ENCODE results near the gene BICRAL.
A peak's percentile ranks its signal among the peaks of the same experiment; 100 is the strongest.
"Not testable (repeated sequence)": the region's sequence is repeated elsewhere in the genome, so short reads cannot be mapped to it uniquely, and the experiment has no call there.

The BICRAL gene

DNA sequence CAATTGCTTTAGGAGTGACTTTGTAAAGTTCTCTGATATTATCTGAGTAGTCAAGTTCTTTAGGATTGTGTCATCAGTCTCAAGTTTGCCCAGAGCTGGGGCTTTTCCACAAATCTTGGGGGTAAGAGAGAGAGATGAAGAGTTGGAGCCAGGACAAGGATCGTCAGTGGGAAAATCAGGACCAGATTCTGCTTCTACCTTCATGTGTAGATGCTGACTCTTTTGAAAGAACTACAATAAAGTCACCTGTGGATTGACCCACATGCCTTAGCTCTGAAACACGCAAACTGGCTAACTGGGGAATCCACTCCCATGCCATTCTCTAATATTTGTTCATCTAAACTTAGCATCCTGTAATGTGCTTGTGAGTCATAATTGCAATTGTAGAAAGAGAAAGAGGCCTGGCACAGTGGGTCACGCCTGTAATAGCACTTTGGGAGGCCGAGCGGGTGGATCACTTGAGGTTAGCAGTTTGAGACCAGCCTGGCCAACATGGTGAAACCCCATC lies 15.6 kb upstream of the BICRAL start:
- no peak for DNase-seq

DNA sequence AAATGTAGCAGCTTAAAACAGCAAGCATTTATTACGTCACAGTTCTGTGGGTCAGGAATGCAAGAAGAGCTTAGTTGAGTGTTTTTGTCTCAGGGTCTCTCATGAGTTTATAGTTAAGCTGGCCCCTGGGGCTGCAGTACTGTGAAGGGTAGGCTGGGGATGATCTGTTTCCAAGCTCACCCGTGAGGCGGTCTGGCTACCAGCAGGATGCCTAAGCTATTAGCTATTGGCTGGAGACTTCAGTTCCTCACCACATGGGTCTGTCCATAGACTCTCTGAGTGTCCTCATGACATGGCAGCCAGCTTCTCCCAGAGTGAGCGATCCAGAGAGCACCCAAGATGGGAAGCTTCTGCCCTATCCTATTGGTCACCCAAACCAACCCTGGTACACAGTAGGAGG lies 12.8 kb upstream of the BICRAL start:
- DNase-seq: no peak

DNA sequence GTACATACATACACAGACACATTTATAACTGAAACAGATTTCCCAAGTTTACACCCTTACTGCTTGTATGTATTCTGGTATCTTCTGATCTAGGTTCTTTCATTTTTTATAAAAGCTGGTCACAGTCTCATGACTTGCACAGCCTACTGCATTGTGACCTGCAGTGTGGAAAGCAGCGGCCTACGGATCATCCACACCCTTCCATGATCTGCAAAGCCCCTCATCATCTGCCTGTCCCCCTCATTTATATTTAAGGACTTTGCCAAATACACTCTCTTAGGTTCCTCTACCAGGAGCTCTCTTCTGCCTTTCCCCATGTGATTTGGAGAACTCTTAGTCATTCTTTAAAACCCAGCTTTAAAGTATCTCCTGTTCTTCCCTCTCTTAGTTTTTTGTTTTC lies 12.0 kb upstream of the BICRAL start:
- no peak for DNase-seq

DNA sequence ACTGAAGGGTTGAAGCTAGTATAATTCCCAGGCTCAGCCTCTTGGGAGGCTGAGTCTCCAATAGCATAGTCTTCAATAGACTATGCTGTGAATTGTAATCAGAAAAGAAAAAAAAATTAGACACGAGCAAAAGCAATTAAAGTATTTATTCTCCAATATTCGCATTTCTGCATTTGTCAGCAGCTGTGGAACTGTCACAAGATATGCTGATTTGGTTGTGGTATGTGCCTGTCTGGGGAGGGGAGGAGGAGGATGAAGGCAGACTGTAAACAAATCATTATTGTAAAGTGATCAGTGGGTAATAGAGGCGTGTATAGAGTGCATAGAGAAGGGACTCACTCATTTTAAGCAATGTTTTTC lies 10.1 kb upstream of the BICRAL start:
- no peak for DNase-seq

DNA sequence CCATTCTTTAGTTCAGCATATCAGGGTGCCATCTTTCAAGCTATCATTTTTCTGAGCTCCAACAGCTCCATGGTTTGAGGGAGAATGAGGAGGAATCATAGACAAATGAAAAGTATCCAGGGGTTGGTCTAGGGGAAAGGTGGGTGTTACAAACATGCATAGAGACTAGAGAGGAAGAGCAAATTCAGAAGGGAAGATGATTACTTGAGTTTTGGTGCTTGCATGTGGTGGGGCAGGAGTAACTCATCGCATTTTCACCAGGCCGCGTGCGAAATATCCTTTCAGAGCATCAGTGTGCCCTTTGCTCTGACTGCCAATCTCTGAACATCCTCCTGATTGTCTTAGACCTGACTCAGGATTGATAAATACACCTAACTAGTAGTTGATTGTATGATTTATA lies 7.7 kb upstream of the BICRAL start:
- no peak for DNase-seq

DNA sequence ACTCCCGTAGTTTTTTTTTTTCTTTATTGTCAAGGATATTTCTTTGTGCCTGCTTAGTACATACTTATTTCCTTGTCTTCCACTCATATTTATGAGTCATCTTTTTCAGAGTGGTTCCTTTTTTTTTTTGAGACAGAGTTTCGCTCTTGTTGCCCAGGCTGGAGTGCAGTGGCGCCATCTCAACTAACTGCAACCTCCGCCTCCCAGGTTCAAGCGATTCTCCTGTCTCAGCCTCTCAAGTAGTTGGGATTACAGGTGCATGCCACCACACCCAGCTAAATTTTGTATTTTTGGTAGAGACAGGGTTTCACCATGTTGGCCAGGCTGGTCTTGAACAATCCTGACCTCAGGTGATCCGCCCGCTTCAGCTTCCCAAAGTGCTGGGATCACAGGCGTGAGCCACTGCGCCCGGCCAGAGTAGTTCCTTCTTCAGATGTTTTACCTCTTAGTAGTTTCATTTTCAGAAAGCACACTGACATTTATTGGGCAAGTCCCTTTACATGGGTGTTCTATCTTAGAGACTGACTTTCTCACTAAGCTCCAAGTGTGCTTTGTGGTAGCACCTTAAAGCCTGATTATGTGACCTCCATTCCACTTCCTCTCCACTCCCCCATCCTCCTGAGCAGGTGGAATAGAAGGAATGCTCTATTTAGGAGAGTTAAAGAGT lies 6.9 kb upstream of the BICRAL start:
- DNase-seq: not testable (repeated sequence)

DNA sequence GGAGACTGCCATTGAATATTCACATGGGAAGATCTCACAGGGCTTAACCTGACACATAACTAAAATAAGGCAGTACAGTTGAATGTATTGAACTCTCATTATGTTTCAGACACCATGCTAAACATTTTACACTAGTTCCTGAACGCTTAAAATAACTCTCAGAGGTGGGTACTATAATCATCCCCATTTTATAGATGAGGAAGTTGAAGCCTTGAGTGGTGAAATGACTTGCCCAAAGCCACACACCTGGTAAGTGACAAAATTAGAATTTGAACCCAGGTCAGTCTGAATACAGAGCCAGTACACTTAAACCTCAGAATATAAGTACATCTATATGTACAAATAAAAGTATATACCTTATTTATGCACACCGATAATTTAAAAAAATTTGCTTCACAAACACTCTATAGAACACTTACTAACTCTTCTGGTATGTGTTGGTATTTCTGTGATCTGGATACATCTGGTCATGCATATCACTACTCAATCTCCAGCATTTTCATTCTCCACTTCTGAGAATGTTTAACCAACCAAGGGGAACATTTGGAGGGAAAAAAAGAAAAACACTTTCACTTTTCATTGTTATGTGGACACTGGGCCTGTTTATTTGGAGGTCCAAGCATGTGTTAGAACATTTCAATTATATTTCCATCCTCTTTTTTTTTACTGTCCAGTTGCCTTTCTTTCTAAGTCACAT lies 4.6 kb upstream of the BICRAL start:
- no peak for DNase-seq

DNA sequence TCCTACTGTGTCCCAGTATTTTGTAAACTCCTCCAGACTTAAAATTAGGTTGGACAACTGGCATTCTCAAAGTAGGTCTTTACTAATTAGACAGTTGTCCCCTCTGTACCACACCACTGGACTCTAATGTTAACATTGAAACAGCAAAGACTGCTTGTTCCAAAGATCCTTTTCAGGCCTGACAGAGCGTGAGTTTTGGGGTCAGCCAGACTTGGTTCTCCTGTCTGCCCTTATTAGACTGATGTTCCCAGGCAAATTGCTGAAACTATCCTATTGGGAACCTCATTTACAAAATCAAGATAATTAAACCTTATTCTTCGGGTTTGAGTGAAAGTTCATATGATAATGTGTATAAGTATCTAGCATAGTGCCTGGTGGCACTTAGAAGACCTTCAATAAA lies 3.7 kb upstream of the BICRAL start:
- DNase-seq: no peak

DNA sequence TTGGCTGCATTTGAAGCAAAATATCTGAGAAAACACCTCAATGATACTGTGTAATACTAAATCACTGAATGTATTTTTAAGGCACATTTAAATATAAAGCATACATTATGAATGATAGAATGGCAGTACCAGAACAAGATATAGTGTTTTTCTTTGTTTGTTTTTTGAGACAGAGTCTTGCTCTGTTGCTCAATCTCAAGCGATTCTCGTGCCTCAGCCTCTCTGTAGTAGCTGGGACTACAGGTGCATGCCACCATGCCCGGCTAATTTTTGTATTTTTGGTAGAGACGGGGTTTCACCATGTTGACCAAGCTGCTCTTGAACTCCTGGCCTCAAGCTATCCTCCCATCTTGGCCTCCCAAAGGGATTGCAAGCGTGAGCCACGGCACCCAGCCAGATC lies 2.3 kb upstream of the BICRAL start:
- no peak for DNase-seq

DNA sequence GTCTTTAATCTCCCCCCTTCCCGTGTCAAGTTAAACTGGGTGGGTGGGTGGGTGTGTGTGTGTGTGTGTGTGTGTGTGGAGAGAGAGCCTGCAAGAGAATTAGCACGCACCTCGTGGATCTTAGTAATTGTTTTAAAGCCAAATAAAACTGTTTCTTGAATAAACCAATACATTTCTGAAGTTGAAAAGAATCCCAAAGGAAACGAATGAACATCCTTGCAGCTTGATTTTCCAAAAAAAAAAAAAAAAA lies 381 bp upstream of the BICRAL start:
- DNase-seq: no peak

DNA sequence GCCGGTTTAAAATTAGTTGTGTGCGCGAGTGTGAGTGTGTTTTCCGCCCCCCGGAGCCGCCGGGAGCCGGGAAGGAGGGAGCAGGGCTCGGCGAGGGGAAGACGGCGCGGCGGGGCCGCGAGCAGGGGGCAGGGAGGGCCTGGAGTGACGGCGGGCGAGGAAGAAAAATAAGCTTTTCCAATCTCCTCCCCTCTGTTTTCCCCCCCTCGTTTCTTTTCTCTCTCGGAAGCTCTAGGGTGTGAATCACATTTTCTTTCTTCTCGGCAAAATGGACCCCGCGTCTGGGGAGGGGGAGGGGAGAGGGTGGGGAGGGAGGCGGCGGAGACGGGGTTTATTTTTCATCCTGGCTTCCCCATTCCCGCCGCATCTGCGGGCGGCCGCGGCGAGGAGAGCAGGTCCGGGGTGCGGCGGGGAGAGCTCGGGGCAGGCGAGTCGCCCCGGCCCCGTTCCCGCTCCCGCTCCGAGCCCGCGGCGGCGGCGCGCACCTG lies 881 bp downstream of the BICRAL start:
- DNase-seq: peak; percentile 63

DNA sequence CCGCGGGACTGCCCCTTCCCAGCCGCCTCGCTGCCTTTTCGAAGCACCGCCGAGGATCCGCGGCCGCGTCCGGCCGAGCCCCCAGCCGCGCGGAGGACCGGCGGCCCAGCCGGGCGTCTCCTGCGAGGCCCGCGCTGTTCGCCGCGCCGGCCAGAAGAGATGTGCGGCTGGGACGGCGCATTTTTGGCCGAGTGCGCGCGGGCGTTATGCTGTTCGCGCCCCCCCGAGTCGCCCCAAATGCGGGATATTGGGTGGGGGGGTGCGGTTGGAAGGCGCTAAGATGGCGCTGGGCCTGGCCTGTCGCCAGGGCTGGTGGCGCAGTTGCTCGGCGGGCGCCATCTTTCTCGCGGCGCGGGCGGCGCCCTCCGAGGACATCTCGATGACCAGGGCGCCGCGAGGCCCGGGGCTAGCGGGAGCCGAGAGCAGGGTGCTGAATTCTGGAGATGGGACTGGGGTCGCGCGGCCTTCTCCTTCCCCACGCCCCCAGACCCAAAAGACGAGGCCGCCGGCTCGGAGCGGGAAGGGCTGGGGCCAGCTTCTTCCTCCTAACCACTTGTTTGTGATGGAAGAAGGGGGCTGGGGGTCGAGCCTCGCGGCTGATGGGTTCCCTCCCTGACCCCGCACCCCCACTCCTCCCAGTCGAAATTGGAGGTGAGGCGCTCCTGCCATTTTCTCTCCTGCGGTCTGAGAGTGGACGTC lies 1.5 kb downstream of the BICRAL start:
- DNase-seq: no peak

DNA sequence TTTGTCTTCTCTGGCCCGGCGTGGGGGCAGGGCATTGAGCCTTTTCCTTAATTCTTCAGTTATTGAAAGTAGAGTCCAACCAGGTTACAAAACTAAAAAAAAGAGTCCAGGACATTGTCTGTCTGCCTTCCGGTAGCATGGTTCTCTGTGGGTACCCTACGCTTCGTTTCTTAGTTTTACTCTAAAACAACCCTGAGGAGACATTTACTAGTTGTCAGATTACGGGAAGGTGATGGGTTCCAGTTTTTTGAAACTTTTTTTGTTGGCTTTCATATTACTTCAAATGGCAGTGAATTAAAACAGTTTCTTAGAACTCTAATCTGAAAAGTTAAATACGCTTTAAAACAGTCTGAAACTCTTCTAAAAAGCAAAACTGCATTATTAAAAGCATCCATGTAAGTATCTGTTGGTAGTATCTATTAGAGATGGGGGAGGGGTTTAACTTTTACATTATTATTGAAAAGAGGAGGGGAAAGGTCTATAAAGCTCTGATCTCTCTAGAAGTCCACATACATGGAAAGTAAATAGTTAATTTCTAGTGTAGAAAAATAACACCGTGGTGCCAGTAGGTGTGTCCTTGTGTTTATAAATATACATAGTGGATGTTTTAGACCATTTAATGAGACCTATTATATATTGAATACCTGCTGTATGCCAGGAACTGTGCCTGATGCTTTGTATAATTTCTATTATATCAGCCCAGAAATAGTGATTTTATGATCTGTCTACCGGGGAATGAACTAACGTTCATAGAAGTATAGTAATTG lies 2.2 kb downstream of the BICRAL start:
- no peak for DNase-seq

DNA sequence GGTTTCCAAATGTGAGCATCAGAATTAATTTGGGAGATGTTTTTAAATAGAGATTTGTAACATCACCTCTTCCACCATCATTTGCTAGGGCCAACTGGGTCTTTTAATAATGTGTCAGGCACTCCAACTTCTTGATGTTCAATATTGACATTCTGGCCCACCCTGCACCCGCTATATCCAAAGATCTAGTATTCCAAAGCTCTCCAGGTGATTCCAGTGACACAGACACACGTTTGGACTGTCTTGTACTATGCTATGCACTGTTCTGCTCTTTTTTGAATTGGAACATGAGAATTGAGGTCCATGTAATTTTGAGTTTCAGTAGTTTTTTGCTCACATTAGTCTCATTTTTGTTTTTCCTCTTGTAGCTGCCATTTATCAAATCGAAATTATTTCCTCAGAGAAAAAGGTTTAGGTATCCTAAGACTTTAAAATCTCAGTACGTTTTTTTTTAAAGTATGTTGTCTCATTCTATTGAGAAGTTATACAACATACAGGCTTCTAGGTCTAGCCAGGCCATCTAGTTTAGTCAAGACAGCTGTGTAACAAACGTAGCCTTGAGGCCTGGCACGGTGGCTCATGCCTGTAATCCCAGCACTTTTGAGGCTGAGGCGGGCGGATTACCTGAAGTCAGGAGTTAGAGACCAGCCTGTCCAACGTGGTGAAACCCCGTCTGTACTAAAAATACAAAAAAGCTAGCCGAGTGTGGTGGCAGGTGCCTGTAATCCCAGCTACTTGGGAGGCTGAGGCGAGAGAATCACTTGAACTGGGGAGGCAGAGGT lies 3.1 kb downstream of the BICRAL start:
- DNase-seq: no peak

DNA sequence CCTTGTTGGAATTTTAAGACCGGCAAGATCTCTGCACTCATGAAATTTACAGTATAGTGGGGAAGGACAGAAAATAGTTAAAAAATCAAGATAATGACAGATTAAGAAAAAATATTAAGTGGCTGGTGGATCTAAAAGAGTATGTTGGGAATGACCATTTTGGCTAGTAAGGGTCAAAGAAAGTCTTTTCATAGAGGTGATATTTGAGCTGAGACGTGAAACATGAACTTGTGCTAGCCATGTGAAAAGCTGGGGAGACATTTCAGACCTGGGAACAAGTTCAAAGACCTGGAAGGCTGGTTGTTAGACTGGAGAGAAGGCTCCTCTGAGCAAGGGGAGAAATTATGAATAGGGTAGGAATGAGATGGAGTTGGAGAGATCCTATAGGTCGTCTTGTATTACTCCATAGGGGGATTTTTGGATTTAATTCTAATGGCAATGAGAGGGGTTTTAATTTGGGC lies 4.7 kb downstream of the BICRAL start:
- DNase-seq: no peak

DNA sequence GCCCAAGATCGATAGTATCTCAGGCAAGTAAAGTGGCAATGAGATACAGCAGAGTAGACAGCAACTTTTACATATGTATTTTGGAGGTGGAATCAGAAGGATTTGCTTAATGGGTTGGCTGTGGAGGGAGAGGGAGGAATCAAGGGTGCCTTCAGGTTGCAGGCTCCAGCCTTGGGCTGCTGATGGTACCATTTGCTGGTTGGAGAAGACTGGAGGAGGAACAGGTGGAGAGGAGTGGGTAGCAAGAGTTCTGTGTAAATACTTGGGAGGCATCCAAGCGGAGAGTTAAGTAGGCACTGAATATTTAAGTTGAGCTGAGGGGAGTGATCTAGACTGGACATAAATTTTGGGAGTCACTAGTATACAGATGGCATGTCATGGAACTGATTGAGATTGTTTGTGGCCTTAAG lies 5.2 kb downstream of the BICRAL start:
- peak; percentile 95 for DNase-seq

DNA sequence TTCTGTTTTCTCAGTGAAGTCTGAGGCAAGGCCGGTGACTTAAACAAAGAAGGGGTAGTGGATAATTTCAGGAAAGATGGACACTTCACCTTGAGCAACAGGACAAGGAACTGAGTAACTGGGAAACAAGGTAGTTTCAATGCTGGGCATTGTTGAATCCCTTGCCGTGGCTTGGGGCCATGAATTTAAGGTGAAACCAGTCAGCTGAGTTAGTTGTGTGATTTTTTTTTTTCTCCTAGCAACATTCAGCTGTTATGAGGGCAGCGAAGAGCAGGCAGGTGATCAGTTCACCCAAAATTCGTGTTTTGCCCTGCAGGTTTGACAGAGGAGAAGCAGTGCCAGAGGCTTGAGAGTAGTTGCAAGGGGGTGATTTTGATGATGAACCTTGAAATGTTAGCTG lies 6.8 kb downstream of the BICRAL start:
- DNase-seq: no peak

DNA sequence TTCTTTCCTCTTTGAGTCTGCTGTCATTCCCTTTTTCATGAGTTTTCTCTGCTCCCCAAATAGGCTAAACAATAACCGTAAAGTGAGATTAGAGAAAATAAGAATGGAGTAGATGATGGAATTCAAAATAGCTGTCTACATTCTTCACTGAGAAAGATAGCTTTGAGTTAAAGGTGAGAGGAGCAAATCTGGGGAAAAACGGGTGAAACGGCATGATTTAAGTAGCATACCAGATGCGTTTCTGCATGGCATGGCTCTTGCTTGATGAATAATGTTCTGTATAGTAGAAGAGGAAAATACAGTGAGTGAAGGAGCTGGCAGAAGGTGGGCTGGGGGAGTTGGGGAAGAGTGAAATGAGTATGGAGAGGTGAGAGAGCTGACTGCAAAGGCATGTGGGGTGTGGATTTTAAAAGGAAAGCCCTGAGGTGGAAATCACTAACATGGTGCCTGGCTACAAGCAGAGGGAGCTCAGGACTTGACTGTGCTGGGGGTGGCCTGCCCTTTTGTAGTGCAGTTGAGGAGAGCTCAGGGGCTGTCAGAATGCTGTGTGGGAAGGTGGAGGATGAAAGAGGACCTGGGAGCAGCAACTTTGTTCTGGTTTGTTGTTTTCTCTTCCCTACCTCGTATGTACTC lies 8.8 kb downstream of the BICRAL start:
- DNase-seq: no peak

DNA sequence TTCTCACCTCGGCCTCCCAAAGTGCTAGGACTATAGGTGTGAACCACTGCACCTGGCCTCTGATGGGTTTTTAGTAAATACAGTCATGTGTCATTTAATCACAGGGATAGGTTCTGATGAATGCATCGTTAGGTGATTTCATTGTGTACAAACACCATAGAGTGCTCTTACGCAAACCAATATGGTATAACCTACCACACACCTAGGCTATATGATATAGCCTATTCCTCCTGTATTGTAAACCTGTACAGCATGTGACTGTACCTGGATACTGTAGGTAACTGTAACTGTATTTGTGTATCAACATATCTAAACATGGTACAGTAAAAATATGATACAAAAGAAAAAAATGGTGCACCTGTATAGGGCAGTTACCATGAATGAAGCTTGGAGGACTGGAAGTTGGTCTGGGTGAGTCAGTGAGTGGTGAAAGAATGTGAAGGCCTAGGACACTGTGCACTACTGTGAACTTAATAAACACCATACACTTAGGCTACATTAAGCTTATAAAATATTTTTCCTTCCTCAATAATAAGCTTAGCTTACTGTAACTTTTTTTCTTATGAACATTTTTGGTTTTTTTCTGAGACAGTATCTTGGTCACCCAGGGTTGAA lies 10.0 kb downstream of the BICRAL start:
- no peak for DNase-seq

DNA sequence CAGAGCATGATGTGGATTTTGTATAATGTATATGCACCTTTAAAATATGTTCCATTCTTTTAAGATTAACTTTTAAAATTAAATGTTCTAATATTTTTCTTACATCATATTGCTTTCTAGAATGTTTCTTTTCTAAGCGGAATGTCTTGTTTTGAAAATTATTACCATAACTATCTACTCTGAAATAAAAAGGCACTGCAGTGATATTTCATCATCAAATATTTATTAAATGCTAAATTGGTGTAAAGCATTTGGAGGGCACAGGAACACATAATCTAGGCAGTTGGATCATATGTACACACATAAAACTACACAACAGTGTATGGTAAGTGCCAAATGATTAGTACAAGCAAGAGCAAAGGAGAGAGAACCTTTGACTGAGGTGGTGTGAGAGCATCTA lies 13.8 kb downstream of the BICRAL start:
- DNase-seq: no peak

DNA sequence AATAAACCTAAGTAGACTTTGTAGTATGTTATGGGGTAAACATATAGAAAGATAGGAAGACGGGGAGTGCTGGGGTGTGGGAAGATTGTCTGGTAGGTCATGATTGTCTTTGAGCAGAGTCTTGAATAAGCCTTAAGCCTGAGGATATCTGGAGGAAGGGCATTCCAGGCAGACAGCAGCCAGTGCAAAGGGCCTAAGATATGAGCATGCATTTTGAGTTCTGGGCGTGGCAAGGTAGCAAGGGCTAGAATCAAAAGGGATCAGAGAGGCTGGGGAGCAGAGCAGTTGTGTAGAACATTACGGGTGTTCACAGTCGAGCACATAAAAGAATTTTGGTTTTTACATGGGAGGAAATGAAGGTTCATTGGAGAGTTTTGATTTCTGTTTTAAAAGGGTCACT lies 14.3 kb downstream of the BICRAL start:
- no peak for DNase-seq

DNA sequence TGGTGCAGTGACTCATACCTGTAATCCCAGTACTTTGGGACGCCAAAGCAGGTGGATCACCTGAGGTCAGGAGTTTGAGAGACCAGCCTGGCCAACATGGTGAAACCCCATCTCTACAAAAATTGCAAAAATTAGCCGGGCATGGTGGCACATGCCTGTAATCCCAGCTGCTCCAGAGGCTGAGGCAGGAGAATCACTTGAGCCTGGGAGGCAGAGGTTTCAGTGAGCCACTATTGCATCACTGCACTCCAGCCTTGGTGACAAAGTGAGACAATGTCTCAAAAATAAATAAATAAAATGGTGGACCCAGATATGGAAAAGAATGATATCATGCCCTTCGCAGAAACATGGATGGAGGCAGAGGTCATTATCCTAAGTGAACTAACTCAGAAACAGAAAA lies 15.8 kb downstream of the BICRAL start:
- not testable (repeated sequence) for DNase-seq
